GM18907 (cell line): ENCODE measurements around the gene CLK3.
"Not testable (repeated sequence)": the region's sequence is repeated elsewhere in the genome, so short reads cannot be mapped to it uniquely, and the experiment has no call there.

Experiments
- ATAC-seq: cut with Tn5 transposase; IDR thresholded peaks from one replicate; pipeline ENCODE4 v1.9.1; 2021; ENCODE audit warnings: mild to moderate bottlenecking, moderate library complexity; ENCODE audit not compliant: unreplicated experiment

The CLK3 gene

DNA sequence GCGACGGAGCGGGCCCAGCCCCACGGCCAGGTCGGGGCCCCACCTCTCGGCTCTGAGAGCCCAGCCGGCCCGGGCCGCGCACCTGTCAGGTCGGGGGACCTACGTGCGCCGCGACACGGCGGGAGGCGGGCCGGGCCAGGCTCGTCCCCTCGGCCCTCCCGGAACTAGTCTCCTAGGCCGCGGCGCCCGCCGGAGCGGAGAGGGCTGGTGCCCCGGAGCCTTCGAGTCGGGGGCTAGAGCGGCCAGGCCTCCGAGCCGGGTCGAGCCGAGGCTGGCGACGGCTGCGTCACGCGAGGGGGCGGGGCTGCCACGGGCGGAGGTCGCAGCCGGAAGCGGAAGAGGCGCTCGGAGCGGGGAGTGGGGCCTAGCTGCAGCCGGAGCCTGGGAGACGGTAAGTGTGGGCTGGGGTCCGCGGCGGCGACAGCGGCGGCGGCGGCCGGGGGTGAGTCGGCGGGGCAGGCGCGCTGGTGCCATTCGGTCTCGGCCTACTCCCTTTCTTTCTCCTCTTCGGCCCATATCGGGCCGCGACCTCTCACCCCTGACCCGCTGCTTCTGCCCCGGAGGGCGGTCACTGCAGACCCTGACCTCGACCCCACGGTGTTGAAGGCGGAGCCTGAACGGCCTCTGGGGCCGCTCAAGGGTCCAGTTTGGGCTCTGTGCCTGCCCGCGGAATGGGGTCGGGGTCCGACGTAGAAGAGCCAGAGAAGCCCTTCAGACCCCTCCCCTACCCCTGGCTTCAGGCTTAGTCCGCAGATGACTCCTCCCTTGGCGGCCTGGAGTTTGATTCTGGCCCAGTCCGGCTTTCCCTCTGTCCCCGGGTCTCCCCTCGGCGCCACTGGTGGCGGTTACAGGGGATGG lies at the start of gene CLK3:
Gene CLK3, plus strand, starts transcription at position 329 of the 858 bp plus-strand sequence. CDS start 3,361 bp downstream, outside the sequence.
- ATAC-seq = peak; percentile 77

DNA sequence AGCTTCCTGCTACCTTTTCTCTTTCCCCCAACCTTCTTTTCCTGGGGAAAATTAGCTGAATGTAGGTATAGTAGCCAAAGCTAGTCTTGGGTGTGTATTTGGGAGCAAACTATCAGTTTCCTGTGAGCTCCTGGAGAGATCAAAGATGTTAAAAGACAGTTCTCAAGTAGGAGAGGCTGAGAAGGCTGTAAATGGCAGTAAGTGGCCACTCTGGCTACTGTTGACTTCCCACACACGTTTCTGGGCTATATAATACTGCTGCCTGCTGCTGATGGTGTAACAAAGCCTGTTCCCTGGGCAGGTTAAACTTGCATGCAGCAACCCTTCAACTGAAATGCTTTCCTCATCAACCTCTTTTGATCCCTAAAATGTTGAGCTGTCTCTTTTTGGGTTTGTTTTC lies 47.0 kb upstream of the CLK3 start:
- no peak for ATAC-seq

DNA sequence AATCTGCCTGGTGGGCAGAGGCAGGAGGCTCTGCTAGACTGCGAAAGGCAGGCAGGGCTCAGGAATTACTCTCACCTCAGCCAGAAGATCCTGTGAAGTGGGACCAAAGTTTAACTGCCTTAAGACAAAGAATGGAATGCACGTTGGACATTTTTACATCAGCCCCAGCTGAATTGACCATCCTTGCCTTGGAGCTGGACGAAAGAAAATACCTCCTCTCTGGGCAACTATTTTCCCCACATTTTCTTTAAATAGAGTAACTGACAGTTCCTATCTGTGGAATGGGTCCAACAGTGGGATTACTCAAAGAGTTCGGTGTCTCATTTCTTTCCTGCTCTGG lies 45.9 kb upstream of the CLK3 start:
- no peak for ATAC-seq

DNA sequence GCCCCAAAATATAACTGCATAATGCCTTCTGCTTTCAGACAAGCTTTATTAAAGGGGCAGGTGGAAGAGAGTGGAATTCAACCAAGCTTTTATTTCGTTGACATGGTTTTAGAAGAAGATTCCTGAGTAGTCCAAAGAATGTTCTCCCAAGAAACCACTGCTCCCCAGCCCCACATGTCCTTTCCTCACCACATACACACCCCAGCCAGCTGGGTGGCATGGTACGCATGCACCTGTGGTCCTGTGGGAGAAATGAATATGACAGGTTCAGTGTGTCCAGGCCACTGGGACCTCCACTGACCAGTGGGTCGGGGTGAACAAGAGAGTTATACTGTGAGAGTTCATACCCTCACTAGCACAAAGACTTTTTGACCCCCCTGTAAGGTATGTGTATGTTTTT lies 44.4 kb upstream of the CLK3 start:
- ATAC-seq = no peak

DNA sequence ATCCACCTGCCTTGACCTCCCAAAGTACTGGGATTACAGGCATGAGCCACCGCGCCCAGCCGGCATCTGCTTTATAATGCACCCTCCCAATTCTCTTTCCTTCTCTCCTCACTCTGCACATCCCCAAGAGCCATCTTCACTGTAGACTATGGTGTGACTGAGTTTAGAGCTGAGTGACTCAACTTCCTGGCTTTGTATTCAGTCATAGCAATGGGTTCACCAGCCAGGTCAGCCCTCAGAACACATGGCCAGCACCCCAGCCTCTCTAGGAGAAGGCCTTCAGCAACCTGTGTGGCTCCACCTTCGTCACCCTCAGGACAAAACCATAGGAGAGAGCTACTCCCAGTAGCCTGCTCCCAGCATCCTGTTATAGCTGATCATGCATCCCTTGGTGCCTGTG lies 41.6 kb upstream of the CLK3 start:
- ATAC-seq = no peak

DNA sequence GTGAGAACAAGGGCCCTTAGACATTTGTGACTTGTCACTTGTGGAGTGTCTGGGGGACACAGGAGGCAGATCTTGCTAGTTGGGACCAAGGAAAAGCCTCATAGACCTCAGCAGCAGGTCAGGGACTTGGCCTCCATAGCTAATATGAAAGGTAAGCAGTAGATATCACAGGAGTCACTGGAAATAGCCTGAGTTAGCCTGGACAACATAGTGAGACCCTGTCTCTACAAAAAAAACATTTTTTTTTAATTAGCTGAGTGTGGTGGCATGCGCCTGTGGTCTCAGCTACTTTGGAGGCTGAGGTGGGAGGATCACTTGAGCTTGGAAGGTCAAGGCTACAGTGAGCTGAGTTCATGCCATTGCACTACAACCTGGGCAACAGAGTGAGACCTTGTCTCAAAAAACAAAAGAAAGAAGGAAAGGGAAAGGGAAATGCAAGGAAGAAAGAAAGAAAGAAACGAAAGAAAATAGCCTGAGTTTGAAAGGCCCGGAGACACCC lies 37.1 kb upstream of the CLK3 start:
- no peak for ATAC-seq

DNA sequence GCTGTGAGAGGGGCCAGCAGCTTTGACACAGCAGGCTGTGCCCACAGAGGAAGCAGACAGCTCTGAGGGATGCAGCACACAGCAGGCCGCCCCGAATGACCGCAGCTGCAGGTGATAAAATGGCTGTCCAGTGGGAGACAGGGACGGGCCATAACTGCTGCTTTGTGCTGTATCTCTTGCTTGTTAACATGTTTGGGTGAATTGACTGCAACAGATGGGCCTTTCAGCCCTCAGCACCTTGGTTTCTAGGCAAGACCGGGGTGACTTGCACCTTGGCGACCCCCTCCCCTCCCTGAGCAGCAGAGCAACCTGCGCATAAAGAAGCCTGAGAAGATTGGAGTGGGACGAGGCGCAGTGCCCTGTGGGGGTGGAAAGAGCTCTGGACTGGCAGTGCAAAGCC lies 36.6 kb upstream of the CLK3 start:
- ATAC-seq = no peak

DNA sequence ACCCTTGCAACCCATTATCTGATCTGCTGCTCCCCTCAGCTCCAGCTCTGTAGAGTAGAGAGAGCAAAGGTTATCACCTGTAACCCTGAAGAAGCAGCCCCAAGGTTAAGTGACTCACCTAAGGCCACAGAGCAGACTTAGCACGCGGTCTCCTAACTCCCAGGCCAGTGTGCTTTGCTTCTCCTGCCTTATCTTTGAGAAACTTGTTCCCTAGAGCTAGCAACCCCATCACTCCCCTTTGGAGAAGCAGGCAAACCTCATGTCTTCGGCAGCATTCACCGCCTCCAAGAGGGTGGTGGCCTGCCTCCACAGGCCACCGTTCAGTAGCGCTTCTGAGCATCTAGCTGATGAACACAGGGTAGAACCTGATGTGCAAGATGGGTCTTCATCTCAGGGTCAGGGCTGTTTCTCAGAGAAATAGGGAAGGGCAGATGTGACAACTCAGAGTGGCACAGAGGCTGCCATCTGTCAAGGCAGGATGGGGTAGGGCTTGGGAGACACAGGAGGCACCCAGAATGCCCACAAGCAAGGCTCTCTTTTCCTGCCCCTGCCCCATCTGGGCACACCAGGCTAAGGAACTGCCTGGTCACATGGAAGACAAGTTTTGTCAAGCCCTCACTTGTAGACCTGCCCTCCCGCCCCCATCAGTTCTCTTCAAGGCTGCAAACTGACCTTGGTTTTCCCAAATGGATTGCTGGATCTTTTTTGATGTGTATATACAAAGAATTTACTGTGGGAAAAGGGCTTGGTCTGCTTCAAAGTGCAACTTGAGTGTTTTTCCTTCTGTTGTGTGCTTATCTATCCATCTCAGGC lies 34.9 kb upstream of the CLK3 start:
- no peak for ATAC-seq

DNA sequence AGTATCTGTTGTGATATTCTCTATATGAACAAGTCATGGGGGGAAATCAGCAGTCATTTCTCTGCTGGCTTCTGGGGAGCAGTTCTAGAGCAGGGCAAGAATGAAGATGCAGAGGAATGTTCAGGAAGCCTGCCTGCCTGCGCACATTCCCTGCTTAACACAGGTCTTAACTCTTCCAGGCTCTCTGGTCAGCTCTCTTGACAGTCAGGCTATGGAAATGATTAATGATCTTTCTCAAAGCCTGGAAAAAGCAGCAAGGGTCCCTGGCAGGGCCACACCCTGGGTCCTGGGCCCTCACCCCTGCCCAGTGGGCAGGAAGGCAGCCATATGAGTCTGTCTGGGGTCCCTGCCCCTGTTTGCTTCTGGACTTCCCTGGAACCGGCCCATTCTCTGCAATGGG lies 31.4 kb upstream of the CLK3 start:
- no peak for ATAC-seq

DNA sequence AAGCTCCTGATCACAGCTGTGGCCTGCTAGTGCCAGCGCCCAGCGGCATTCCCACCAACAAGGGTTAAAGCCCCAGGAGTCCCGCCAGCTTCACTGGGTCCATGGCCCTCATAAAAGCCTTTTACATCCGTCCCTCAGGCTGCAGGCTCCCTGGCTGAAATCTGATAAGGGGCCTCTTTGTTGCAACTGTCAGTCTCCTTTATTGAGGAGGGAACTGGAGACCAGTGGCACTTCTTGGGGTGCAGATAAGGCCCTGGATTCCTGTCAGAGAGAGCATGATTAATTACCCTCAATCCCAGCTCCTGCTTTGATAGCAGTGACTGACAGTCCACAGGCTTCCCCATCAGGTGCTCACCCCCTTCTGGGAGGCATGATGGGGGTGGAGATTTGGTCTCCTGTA lies 30.9 kb upstream of the CLK3 start:
- ATAC-seq = no peak

DNA sequence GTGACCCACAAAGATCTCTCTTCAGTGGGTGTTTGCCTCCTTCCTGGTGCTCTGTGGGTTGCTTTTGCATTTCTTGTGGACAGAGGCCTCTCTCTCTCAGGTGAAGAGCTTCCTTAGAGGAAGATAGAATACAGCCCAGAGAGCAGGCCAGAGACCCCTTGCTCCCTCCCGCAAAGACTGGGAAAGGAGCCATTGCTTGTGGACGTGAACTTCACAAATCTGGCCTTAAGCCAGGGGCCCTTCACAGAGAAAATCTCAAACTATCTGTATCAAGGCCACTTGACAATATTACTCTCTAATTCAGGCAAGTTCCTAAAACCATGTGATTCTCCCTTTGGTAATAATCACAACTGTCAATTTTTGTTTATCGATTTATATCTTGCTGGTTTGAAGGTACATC lies 30.4 kb upstream of the CLK3 start:
- no peak for ATAC-seq

DNA sequence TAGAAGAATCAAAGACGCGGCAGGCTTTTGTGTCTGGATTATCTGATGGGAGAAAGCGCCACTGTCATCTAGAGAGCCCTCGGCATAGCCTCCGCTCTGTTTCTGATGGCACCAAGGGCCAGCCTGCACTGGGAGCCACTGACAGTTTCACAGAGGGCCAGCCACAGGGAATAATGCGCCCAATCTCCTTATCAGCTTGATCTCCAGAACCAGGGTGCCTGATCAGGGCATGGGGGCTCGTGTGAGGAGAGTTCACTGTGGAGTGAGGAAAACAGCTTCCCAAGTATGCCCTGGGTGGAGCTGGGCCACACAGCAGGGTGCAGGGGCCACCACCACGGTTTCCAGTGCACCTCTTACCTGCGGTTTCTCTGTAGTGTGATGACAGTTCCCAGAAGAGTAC lies 29.8 kb upstream of the CLK3 start:
- ATAC-seq = no peak

DNA sequence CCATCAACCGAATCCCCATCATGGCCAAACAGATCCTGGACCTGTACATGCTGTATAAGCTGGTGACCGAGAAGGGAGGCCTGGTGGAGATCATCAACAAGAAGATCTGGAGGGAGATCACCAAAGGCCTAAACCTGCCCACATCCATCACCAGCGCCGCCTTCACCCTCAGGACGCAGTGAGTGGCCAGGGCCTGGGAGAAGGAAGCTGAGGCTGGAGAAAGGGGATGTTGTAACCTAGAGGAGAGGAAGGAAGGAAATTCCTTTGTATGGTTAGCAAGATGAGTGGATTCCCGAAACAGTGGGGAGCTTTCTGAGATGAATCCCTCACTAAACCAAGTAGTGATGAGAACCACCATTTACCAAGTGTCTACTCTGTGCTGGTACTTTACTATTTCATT lies 25.8 kb upstream of the CLK3 start:
- no peak for ATAC-seq

DNA sequence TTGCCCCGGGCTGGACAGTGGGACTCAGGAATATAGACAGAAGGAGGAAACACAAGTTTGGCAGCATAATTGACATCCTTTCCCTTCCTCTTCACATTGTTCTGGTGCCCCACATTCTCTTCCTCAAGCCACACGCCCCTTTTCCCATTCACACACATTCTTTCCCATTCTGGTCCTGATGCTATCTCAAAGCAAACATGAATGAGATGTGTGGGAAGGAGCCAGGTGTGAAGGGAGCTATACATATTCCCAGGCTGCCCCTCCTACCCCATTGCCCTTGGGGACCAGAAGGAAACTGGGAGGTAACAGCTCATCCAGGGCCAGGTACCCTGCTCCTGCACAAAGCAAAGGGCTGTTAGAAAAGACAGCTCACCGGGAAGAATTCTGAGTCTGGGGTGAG lies 23.4 kb upstream of the CLK3 start:
- ATAC-seq = no peak

DNA sequence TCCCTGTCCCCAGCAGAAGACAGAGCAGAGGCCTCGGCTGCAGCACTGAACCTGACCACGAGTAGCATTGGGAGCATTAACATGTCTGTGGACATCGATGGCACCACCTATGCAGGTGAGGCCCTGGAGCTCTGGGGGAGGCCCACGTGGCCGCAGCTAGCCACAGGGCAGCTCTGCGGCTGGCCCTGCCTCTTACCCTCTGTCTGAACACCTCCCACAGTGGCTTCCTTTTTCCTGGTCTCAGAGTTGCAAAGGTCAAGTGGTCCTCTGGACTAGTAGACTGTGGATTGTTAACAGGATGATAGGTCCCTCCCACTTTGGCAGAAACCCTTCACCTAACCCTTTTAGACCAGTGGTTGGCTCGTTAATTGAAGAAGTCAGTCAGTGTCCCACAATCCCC lies 22.5 kb upstream of the CLK3 start:
- no peak for ATAC-seq

DNA sequence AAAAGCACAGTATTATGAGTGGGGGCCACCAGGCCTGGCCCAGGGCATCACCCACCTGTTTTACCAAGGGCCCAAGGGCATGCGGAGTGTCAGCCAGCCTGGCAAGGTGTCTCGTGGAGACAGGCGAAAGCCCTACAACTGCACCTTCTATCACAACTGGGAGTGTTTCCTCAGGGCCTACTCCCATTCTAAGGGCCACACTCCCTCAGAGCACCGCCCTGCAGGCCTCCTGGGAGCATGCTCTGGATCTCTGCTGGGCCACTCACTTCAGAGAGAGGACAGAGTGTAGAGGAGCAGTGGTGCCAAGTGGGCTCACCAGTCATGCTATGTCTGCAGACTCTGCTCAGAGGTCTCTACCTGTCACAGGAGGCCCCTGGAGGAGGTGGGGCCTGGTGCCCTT lies 21.2 kb upstream of the CLK3 start:
- no peak for ATAC-seq

DNA sequence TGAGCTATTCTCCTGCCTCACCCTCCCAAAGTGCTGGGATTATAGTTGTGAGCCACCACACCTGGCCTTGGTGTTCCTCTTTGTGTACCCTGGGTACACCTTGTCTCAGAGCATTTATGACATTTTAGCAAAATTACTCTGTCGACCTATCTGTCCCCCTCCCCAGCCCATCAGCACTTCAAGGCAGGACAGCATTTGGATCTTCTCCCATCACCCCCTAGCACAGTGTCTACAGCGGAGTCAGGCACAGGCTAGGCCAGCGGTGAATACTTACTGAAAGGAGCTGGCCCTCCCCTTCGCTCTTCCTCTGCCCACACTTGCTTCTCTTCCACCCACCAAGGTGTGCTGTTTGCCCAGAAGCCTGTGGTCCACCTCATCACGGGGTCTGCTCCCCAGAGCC lies 20.4 kb upstream of the CLK3 start:
- no peak for ATAC-seq

DNA sequence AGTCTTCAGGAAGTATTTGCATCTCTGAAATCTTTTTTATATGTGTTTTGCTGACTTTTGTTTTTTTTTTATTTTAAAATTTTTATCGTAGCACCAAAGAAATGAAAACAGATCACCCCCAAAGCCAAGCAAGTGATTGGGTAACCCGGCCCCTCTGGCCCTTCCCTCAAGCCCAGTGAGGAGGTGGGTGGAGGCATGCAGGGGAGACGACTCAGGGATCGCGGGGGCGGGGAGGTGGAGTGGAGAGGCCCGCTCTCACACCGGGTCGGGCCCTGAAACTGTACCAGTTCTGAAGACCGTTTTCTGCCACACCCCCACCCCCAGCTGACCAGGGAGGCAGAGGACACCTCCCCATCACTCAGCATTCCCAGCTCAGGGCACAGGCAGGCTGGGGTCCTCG lies 18.9 kb upstream of the CLK3 start:
- not testable (repeated sequence) for ATAC-seq

DNA sequence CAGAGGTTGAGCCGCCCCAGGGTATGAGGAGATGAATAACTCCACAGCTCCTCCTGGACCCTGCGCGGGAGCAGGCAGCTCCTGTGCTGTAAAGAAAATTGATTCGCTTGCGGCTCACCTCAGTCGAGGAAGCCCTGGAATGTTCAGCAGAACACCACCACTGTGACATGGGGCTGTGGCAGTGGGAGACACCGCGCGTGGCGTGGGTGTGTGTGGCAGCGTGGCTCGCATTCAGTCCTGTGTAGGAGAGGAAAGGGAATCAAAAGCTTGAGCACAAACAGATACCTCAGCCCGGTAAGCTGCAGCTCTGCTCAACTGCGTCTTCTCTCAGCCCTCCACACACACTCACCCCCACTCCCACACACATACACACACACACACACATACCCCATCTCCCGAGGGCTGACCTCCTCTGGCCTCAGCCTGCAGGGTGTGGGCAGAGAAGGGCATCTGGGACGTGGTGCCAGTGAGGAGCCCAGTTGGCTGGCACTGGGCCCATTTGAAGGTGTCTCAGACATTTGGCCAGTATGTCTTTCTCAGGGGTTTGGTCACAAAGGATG lies 18.4 kb upstream of the CLK3 start:
- ATAC-seq = not testable (repeated sequence)

DNA sequence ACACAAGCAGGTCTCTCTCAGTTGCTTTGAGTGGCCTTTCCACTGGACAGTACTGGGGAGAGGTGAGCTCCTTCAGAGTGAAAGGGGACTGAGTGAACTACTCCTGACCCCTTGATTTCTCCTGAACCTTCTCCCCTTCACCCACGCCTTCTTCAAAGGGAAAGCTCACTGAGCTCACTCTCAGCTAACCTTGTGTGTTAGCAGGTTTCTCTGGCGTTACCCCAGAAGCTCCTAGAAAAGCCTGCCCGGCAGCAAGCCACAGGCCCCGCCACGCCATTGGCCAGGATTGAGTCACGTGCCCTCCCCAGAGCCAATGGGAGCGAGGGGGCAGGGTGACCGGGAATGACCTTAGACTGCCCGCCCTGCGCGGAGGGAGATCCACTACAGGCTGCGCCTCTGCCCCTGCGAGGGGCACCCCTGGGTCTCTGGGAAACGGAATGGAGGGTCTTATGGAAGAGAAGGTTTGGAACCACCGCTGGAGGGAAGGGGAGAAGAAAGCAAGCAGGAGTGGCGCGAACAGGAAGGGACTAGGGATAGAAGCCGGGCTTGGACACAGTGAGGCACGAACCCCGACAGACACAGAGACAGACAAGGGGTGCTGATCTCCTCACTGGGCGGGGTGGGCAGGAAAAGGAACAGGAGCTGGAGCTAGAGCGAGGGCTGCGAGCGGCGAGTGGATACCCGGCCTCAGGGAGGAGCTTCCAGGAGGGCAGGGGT lies 17.4 kb upstream of the CLK3 start:
- ATAC-seq = peak; percentile 79

DNA sequence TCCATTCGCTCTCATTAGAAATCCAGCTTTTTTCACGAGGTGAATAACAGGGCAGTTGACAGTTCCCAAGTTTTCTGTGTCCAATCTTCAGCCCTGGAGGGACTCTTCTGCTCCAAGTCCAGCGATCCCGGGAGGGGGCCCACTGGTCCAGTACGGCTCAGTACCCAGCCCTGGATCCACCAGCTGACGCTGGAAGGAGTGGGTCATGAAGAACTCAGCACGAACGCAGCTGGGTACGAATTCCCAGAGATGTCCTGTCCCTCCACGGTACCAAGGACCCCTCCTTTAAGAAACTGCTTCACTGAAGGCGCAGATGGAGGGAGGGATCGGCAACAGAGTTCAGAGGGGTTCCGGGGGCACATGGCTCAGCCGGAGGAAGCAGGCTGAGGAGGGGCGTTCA lies 16.5 kb upstream of the CLK3 start:
- no peak for ATAC-seq
